B cell (primary cell): ENCODE measurements around the gene PGBD5. TPM values are rescaled to one million over a fixed set of nuclear protein-coding genes. Genes with fewer than 3 reads are reported as not detected.

Source experiments
- ATAC-seq: fragments of 200-7000 bp; cut with Tn5 transposase; one replicate; pipeline ENCODE4 v1.10.0; 2021; ENCODE audit warnings: low read depth, mild to moderate bottlenecking, moderate number of reproducible peaks, moderate library complexity
- CTCF ChIA-PET: fragments of 350-600 bp; sonication (Branson Sonifier 250); formaldehyde crosslinking; loops from one replicate; lab custom pipeline; 2021; ENCODE audit warnings: antibody characterized with exemption, inconsistent platforms; lab: Charles Lee
- POLR2A ChIA-PET: fragments of 350-600 bp; sonication (Branson Sonifier 250); formaldehyde crosslinking; loops from one replicate; lab custom pipeline; 2021; ENCODE audit warnings: antibody characterized with exemption; lab: Charles Lee
- DNase-seq: peaks from one replicate; pipeline ENCODE4 v3.0.0; 2013
- H2AFZ ChIP-seq: 2 replicates; pipeline ENCODE4 v1.6.1; 2012; ENCODE audit warnings: mild to moderate bottlenecking, low read depth, low read length; ENCODE audit not compliant: insufficient read depth, poor library complexity, severe bottlenecking
- H3K27ac ChIP-seq, 2 donors: 1 replicate in 1 of 2; 2 replicates in 1 of 2; pipeline ENCODE4 v1.5.1; 2012 to 2013; ENCODE audit warnings: low read length in 2 of 2, mild to moderate bottlenecking in 2 of 2, moderate library complexity in 1 of 2
- H3K27me3 ChIP-seq, 4 experiments: fragments of 200-600 bp in 1 of 4; sonication (generic) in 1 of 4; replicated peaks in 1 of 4; 1 replicate in 2 of 4; 2 replicates in 2 of 4; pipeline versions ENCODE4 v1.6.1 to v1.7.0; 2013 to 2016; ENCODE audit warnings: low read length in 3 of 4, mild to moderate bottlenecking in 2 of 4, mixed read lengths in 1 of 4, moderate library complexity in 1 of 4; ENCODE audit not compliant: insufficient read depth in 4 of 4, control insufficient read depth in 3 of 4; ENCODE audit errors: control extremely low read depth in 1 of 4
- H3K36me3 ChIP-seq, 2 experiments: replicated peaks in 1 of 2; 1 replicate in 1 of 2; 2 replicates in 1 of 2; pipeline versions ENCODE4 v1.6.1 to v1.7.1; 2013; ENCODE audit warnings: low read length in 1 of 2; ENCODE audit not compliant: insufficient read depth in 2 of 2, control insufficient read depth in 1 of 2; ENCODE audit errors: control extremely low read depth in 1 of 2, extremely low read depth in 1 of 2
- H3K4me1 ChIP-seq, 2 donors: fragments of 200-600 bp in 1 of 2; sonication (generic) in 1 of 2; 1 replicate in 1 of 2; 2 replicates in 1 of 2; pipeline versions ENCODE4 v1.5.1 to v1.6.1; 2013 to 2017; ENCODE audit warnings: low read length in 2 of 2; ENCODE audit not compliant: control insufficient read depth in 2 of 2, insufficient read depth in 2 of 2
- H3K4me2 ChIP-seq: replicated peaks from 2 replicates; pipeline ENCODE3; 2012; ENCODE audit warnings: mild to moderate bottlenecking, low read depth, low read length; ENCODE audit not compliant: poor library complexity, severe bottlenecking
- H3K4me3 ChIP-seq, 5 experiments: fragments of 200-600 bp in 1 of 5; sonication (generic) in 1 of 5; 1 replicate in 3 of 5; 2 replicates in 2 of 5; pipeline versions ENCODE4 v1.5.1 to v1.7.0; 2011 to 2016; ENCODE audit warnings: low read length in 4 of 5, mild to moderate bottlenecking in 4 of 5, low read depth in 2 of 5, control low read depth in 1 of 5, moderate library complexity in 1 of 5; ENCODE audit not compliant: insufficient read depth in 1 of 5; ENCODE audit errors: control extremely low read depth in 1 of 5, extremely low read depth in 1 of 5
- H3K79me2 ChIP-seq: fragments of 200-600 bp; sonication (generic); one replicate; pipeline ENCODE4 v1.6.0; 2016; ENCODE audit warnings: low read length; ENCODE audit not compliant: control insufficient read depth, insufficient read depth
- H3K9ac ChIP-seq: fragments of 200-600 bp; sonication (generic); 2 replicates; pipeline ENCODE4 v1.6.1; 2017; ENCODE audit warnings: mild to moderate bottlenecking, low read length, moderate library complexity
- H3K9me3 ChIP-seq, 3 donors: one replicate each; pipeline versions ENCODE4 v1.6.1 to v1.7.1; 2013; ENCODE audit warnings: low read length in 2 of 3; ENCODE audit not compliant: control insufficient read depth in 2 of 3, insufficient read depth in 1 of 3; ENCODE audit errors: control extremely low read depth in 1 of 3
- H4K20me1 ChIP-seq: 2 replicates; pipeline ENCODE4 v1.6.0; 2012; ENCODE audit warnings: mild to moderate bottlenecking, low read length; ENCODE audit not compliant: insufficient read depth, control insufficient read depth, poor library complexity, severe bottlenecking
- H3K27ac Mint-ChIP-seq: one replicate; pipeline ENCODE4 v1.8.0; 2021; ENCODE audit warnings: mixed read lengths
- H3K27me3 Mint-ChIP-seq: one replicate; pipeline ENCODE4 v1.8.0; 2021; ENCODE audit warnings: mixed read lengths
- H3K4me1 Mint-ChIP-seq: one replicate; pipeline ENCODE4 v1.8.0; 2021; ENCODE audit warnings: mixed read lengths
- H3K4me3 Mint-ChIP-seq: one replicate; pipeline ENCODE4 v1.8.0; 2021; ENCODE audit warnings: mixed read lengths
- H3K9me3 Mint-ChIP-seq: one replicate; pipeline ENCODE4 v1.8.0; 2022; ENCODE audit warnings: mixed read lengths; ENCODE audit not compliant: insufficient read depth
- CTCF ChIP-seq: fragments of 200-600 bp; IDR thresholded peaks from one replicate; pipeline ENCODE4 v1.8.0; 2022; ENCODE audit warnings: antibody characterized with exemption, mild to moderate bottlenecking
- EZH2 ChIP-seq: IDR thresholded peaks from 2 replicates; pipeline ENCODE4 v1.6.1; 2012; ENCODE audit warnings: borderline replicate concordance, low read depth, mild to moderate bottlenecking, moderate library complexity, low read length; ENCODE audit not compliant: insufficient read depth, poor library complexity, severe bottlenecking
- WGBS: methylation state at CpG from one replicate; pipeline ENCODE4 v1.1.5; 2013; ENCODE audit warnings: missing lambda C conversion rate; ENCODE audit not compliant: insufficient coverage; 5-methylcytosine and 5-hydroxymethylcytosine counted together
- intact Hi-C: fragments of 100-400 bp; cut with micrococcal nuclease; formaldehyde crosslinking; loops from one replicate; pipeline ENCODE4 v1.10.0; 2022
- polyA plus RNA-seq: library from polyadenylated mRNA; depleted of rRNA; stranded (reverse); fragments of >200 nt; gene quantifications from 2 replicates; pipeline ENCODE4 v1.2.3, GENCODE V29; 2012
- total RNA-seq, 2 donors: library from RNA; stranded (reverse); fragments of 120-200 nt in 1 of 2; gene quantifications; 1 replicate in 1 of 2; 2 replicates in 1 of 2; pipeline versions ENCODE4 v1.2.3 to v1.2.4, GENCODE V29; 2013 to 2022

Gene PGBD5
- total and polyA plus RNA-seq, 2 donors (not counting 1 experiment from before 2014, with no cell fraction given), result 0.07 TPM; not detected in 1

GRCh38 chr1:230356869-230357794 lies 69.0 kb downstream of the PGBD5 start:
- ATAC-seq, result no peak
- ChIA-PET CTCF (no interaction called here), POLR2A (interaction anchor here (0.6 to 0.7 kb wide), 2 partner anchors 21 to 1134 kb away, joined by 3 to 4 read pairs; no protein-coding TSS in a partner anchor)
- Histone ChIP-seq H3K79me2 (no peaks in the 10 kb centered on the region), H3K4me2 (no peak overlapping the region), H3K27me3 (no peaks in the 10 kb centered on the region), H3K9me3 (no peaks in the 10 kb centered on the region), H3K4me3 (no peak overlapping the region), H3K4me1 (no peaks in the 10 kb centered on the region), H4K20me1 (no peaks in the 10 kb centered on the region), H3K36me3 (no peaks in the 10 kb centered on the region), H3K27ac (no peak overlapping the region), H3K9ac (no peak overlapping the region), H2AFZ (no peak overlapping the region)
- Mint-ChIP-seq H3K9me3 (no peaks in the 10 kb centered on the region), H3K27ac (no peak overlapping the region), H3K4me3 (no peak overlapping the region), H3K27me3 (peaks cover 3% of the 10 kb centered on the region), H3K4me1 (no peaks in the 10 kb centered on the region)
- no peak for TF ChIP-seq CTCF
- TF ChIP-seq EZH2, result no peak
- DNase-seq, result no peak
- intact Hi-C loops, result no loop called here
- 94% methylated on average over 43 of the region's 47 CpGs for WGBS

- H3K27ac ChIP-seq, result no peak overlapping the region
- H3K4me2 ChIP-seq, result no peak overlapping the region
- POLR2A ChIA-PET, result interaction anchor here (0.7 kb wide), 1 partner anchor 22 kb away, joined by 3 read pairs; no protein-coding TSS in a partner anchor
- H3K4me3 Mint-ChIP-seq, result no peak overlapping the region
- WGBS, result 74% methylated on average over 3 of the region's 6 CpGs
- H3K27ac Mint-ChIP-seq, result no peak overlapping the region
- H3K9ac ChIP-seq, result no peak overlapping the region
- TF ChIP-seq CTCF, result no peak
- TF ChIP-seq EZH2, result no peak
- H3K36me3 ChIP-seq, result no peaks in the 10 kb centered on the region
- ATAC-seq (no peak), DNase-seq (no peak)
- H3K4me1 Mint-ChIP-seq, result no peaks in the 10 kb centered on the region
- H3K9me3 ChIP-seq, result no peaks in the 10 kb centered on the region
- intact Hi-C loops, result no loop called here
- CTCF ChIA-PET, result no interaction called here
- H3K79me2 ChIP-seq, result no peaks in the 10 kb centered on the region
- H3K9me3 Mint-ChIP-seq, result no peaks in the 10 kb centered on the region
- no peak overlapping the region for H2AFZ ChIP-seq
- H3K27me3 ChIP-seq, result no peaks in the 10 kb centered on the region
- no peaks in the 10 kb centered on the region for H3K4me1 ChIP-seq
- H3K27me3 Mint-ChIP-seq, result no peaks in the 10 kb centered on the region
- H3K4me3 ChIP-seq, result no peak overlapping the region
- no peaks in the 10 kb centered on the region for H4K20me1 ChIP-seq
Observed at GRCh38 chr1:230356190-230356589, 69.9 kb downstream of the PGBD5 start.
